Esophagus muscularis mucosa (tissue), 4 donors: ENCODE measurements around the gene RNF8. TPM values are rescaled to one million over a fixed set of nuclear protein-coding genes. Genes with fewer than 3 reads are reported as not detected.
A peak's percentile ranks its signal among the peaks of the same experiment; 100 is the strongest.

Experiments used
- DNase-seq: peaks from one replicate; pipeline ENCODE4 v3.0.0-alpha.2; 2017; ENCODE audit errors: extremely low spot score
- H3K27ac ChIP-seq, 4 donors: fragments of 200-600 bp; sonication (generic); replicated peaks in 1 of 4; 1 replicate in 3 of 4; 2 replicates in 1 of 4; pipeline ENCODE4 v1.5.1; 2016 to 2019; ENCODE audit warnings: mild to moderate bottlenecking in 1 of 4
- H3K27me3 ChIP-seq, 4 donors: fragments of 200-600 bp; sonication (generic); one replicate each; pipeline versions ENCODE4 v1.5.1 to v1.6.0; 2016 to 2019
- H3K36me3 ChIP-seq, 4 donors: fragments of 200-600 bp; sonication (generic); one replicate each; pipeline ENCODE4 v1.5.1; 2016 to 2019
- H3K4me1 ChIP-seq, 4 donors: fragments of 200-600 bp; sonication (generic); one replicate each; pipeline ENCODE4 v1.5.1; 2016 to 2019
- H3K4me3 ChIP-seq, 4 donors: fragments of 200-600 bp; sonication (generic); 1 replicate in 2 of 4; 2 replicates in 2 of 4; pipeline ENCODE4 v1.5.1; 2016 to 2019; ENCODE audit warnings: mild to moderate bottlenecking in 4 of 4, moderate library complexity in 1 of 4
- H3K9me3 ChIP-seq, 4 donors: fragments of 200-600 bp; sonication (generic); 1 replicate in 3 of 4; 2 replicates in 1 of 4; pipeline ENCODE4 v1.5.1; 2016 to 2019
- CTCF ChIP-seq, 3 experiments: fragments of 200-600 bp in 2 of 3; fragments of 450-650 bp in 1 of 3; sonication (generic) in 2 of 3; IDR thresholded peaks; one replicate each; pipeline ENCODE4 v1.5.1; 2017 to 2019; ENCODE audit warnings: antibody characterized with exemption in 3 of 3, mild to moderate bottlenecking in 2 of 3, moderate library complexity in 1 of 3
- EP300 ChIP-seq: sonication (generic); formaldehyde crosslinking; IDR thresholded peaks from one replicate; pipeline ENCODE4 v1.6.1; 2017; ENCODE audit warnings: antibody characterized with exemption
- POLR2A ChIP-seq: fragments of 450-650 bp; IDR thresholded peaks from one replicate; pipeline ENCODE4 v1.6.1; 2017; ENCODE audit warnings: antibody characterized with exemption, moderate library complexity, mild to moderate bottlenecking, low read depth
- POLR2AphosphoS5 ChIP-seq, 2 donors: sonication (generic); formaldehyde crosslinking; IDR thresholded peaks; one replicate each; pipeline ENCODE4 v1.6.1; 2017; ENCODE audit warnings: antibody characterized with exemption in 2 of 2
- WGBS: methylation state at CpG from one replicate; pipeline ENCODE4 v1.1.5; 2018; 5-methylcytosine and 5-hydroxymethylcytosine counted together
- intact Hi-C: fragments of 100-400 bp; cut with DNase I; formaldehyde crosslinking; loops from one replicate; pipeline ENCODE4 v1.15.1; 2023
- total RNA-seq, 4 donors: library from RNA; depleted of rRNA; stranded (reverse); fragments of >200 nt; gene quantifications; one replicate each; pipeline versions ENCODE4 v1.1.0 to v1.2.1, GENCODE V29; 2016

RNF8 gene
- total RNA-seq, 4 donors from 2014 or later: 14.7 to 19.9 (median 18.3) TPM

GRCh38 chr6:37429352-37429750 is 75.6 kb downstream of the RNF8 start:
- intact Hi-C loops: no loop called here
- Histone ChIP-seq H3K36me3 (no peaks in the 10 kb centered on the region), H3K4me1 (peaks cover 10 to 16% (median 15%) of the 10 kb centered on the region in 4 donors), H3K4me3 (no peak overlapping the region), H3K9me3 (peaks cover 0 to 10% (median 0%) of the 10 kb centered on the region in 4 donors), H3K27ac (no peak overlapping the region), H3K27me3 (peaks cover 0 to 3% (median 0%) of the 10 kb centered on the region in 4 donors)
- TF ChIP-seq POLR2A: no peak
- no peak for TF ChIP-seq EP300
- no peak for TF ChIP-seq POLR2AphosphoS5 (IDR thresholded peaks at IDR 0.05)
- no peak for TF ChIP-seq CTCF (IDR thresholded peaks at IDR 0.05)
- 69% methylated on average over 2 of the region's 2 CpGs for WGBS
- no peak for DNase-seq

- no peak for DNase-seq
- H3K36me3 ChIP-seq: peaks cover 18 to 22% (median 20%) of the 10 kb centered on the region in 4 donors
- peaks cover 15 to 33% (median 20%) of the 10 kb centered on the region in 4 donors for H3K4me1 ChIP-seq
- TF ChIP-seq POLR2AphosphoS5 (IDR thresholded peaks at IDR 0.05) (no peak), CTCF (IDR thresholded peaks at IDR 0.05) (no peak), EP300 (no peak), POLR2A (no peak)
- no peaks in the 10 kb centered on the region for H3K27me3 ChIP-seq
- intact Hi-C loops: no loop called here
- H3K4me3 ChIP-seq: peak overlapping the region; percentile 80 to 96 (median 92)
- WGBS: 16% methylated on average over 7 of the region's 7 CpGs
- H3K27ac ChIP-seq: peak overlapping the region; percentile 90 to 94 (median 92)
- no peaks in the 10 kb centered on the region for H3K9me3 ChIP-seq
Measured at GRCh38 chr6:37432590-37432915, 78.8 kb downstream of the RNF8 start.

GRCh38 chr6:37432916-37433656 is 79.3 kb downstream of the RNF8 start, which contains the start of gene CMTR1:
CMTR1 (plus strand) TSS chr6:37433221; CDS start chr6:37435630, 2,409 bp downstream.
- Histone ChIP-seq H3K27ac (peak within 1 kb of the TSS; percentile 90 to 94 (median 92)), H3K36me3 (peaks cover 23 to 27% (median 26%) of the 10 kb centered on the region in 4 donors), H3K4me1 (peaks cover 15 to 35% (median 21%) of the 10 kb centered on the region in 4 donors), H3K9me3 (no peaks in the 10 kb centered on the region), H3K27me3 (no peaks in the 10 kb centered on the region), H3K4me3 (peak within 1 kb of the TSS; percentile 80 to 96 (median 92))
- DNase-seq: peak; percentile 98
- intact Hi-C loops: no loop called here
- TF ChIP-seq POLR2AphosphoS5 (IDR thresholded peaks at IDR 0.05) (peak; percentile 92 to 94), POLR2A (peak; percentile 36), EP300 (no peak), CTCF (IDR thresholded peaks at IDR 0.05) (peak in 1 of 3 experiments; percentile 21)
- 0% methylated on average over 26 of the region's 61 CpGs for WGBS

- WGBS: 13% methylated on average over 8 of the region's 13 CpGs
- Histone ChIP-seq H3K4me3 (peak overlapping the region; percentile 80 to 96 (median 92)), H3K9me3 (no peaks in the 10 kb centered on the region), H3K4me1 (peaks cover 15 to 39% (median 25%) of the 10 kb centered on the region in 4 donors), H3K27ac (peak overlapping the region; percentile 90 to 94 (median 92)), H3K27me3 (no peaks in the 10 kb centered on the region), H3K36me3 (peaks cover 23 to 34% (median 32%) of the 10 kb centered on the region in 4 donors)
- intact Hi-C loops: no loop called here
- no peak for TF ChIP-seq CTCF (IDR thresholded peaks at IDR 0.05)
- DNase-seq: no peak
Measured at GRCh38 chr6:37433657-37434271, 80.0 kb downstream of the RNF8 start.
